Muscle layer of duodenum (tissue), 2 donors: ENCODE data around the gene C11orf68.
A peak's percentile ranks its signal among the peaks of the same experiment; 100 is the strongest.

Experiments
- H3K27ac ChIP-seq: one replicate; pipeline ENCODE4 v1.7.0; 2013; ENCODE audit warnings: mild to moderate bottlenecking, low read length
- H3K27me3 ChIP-seq: one replicate; pipeline ENCODE4 v1.7.0; 2013; ENCODE audit warnings: low read depth, mild to moderate bottlenecking, control low read depth, low read length
- H3K36me3 ChIP-seq, 2 donors: one replicate each; pipeline ENCODE4 v1.7.0; 2013; ENCODE audit warnings: low read length in 2 of 2, control low read depth in 1 of 2, mild to moderate bottlenecking in 1 of 2; ENCODE audit not compliant: insufficient read depth in 2 of 2, control insufficient read depth in 1 of 2
- H3K4me1 ChIP-seq, 2 donors: one replicate each; pipeline ENCODE4 v1.7.0; 2013; ENCODE audit warnings: low read length in 2 of 2, mild to moderate bottlenecking in 2 of 2, control low read depth in 1 of 2, moderate library complexity in 1 of 2; ENCODE audit not compliant: insufficient read depth in 2 of 2, control insufficient read depth in 1 of 2
- H3K4me3 ChIP-seq, 2 donors: one replicate each; pipeline ENCODE4 v1.7.0; 2013; ENCODE audit warnings: low read length in 2 of 2, low read depth in 1 of 2, mild to moderate bottlenecking in 1 of 2
- H3K9me3 ChIP-seq, 2 donors: one replicate each; pipeline ENCODE4 v1.7.0; 2013; ENCODE audit warnings: low read length in 2 of 2, control low read depth in 1 of 2, mild to moderate bottlenecking in 1 of 2; ENCODE audit not compliant: control insufficient read depth in 1 of 2
- donor health status: healthy.

The C11orf68 gene

GRCh38 chr11:65907878-65908277 lies 11.0 kb downstream of the C11orf68 start:
- Histone ChIP-seq H3K36me3 (no peaks in the 10 kb centered on the region), H3K4me1 (peaks cover 0 to 10% of the 10 kb centered on the region in 2 donors), H3K27me3 (no peaks in the 10 kb centered on the region), H3K9me3 (no peaks in the 10 kb centered on the region), H3K4me3 (no peak overlapping the region), H3K27ac (no peak overlapping the region)

GRCh38 chr11:65906602-65907001 lies 12.3 kb downstream of the C11orf68 start:
- no peaks in the 10 kb centered on the region for H3K27me3 ChIP-seq
- no peaks in the 10 kb centered on the region for H3K36me3 ChIP-seq
- no peak overlapping the region for H3K27ac ChIP-seq
- no peaks in the 10 kb centered on the region for H3K9me3 ChIP-seq
- peaks cover 0 to 3% of the 10 kb centered on the region in 2 donors for H3K4me1 ChIP-seq
- no peak overlapping the region for H3K4me3 ChIP-seq

DNA sequence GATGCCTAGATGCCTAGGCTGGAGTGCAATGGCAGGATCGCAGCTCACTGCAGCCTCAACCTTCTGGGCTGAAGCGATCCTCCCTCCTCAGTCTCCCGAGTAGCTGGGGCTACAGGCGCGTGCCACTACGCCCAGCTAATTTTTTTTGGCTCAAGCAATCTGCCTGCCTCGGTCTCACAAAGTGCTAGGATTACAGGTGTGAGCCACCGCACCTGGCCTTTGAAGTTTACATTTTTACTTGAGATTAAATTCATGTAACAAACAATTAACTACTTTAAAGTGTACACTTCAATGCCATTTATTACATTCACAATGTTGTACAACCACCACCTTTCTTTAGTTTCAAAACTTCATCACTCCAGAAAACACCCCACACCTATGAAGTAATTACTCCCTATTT lies 15.1 kb downstream of the C11orf68 start:
- H3K4me1 ChIP-seq: peaks cover 0 to 12% of the 10 kb centered on the region in 2 donors
- no peaks in the 10 kb centered on the region for H3K36me3 ChIP-seq
- no peaks in the 10 kb centered on the region for H3K9me3 ChIP-seq
- H3K27me3 ChIP-seq: no peaks in the 10 kb centered on the region
- H3K4me3 ChIP-seq: no peak overlapping the region
- no peak overlapping the region for H3K27ac ChIP-seq

- no peak overlapping the region for H3K4me3 ChIP-seq
- H3K27ac ChIP-seq: no peak overlapping the region
- no peaks in the 10 kb centered on the region for H3K27me3 ChIP-seq
Observed at GRCh38 chr11:65903068-65903481, 15.8 kb downstream of the C11orf68 start.

GRCh38 chr11:65900899-65901180 lies 18.0 kb downstream of the C11orf68 start:
- Histone ChIP-seq H3K4me1 (peaks cover 0 to 13% of the 10 kb centered on the region in 2 donors), H3K27ac (no peak overlapping the region), H3K27me3 (no peaks in the 10 kb centered on the region), H3K36me3 (no peaks in the 10 kb centered on the region), H3K9me3 (no peaks in the 10 kb centered on the region), H3K4me3 (peak overlapping the region; percentile 11 to 66)

More at GRCh38 chr11:65903068-65903481, 15.8 kb downstream of the C11orf68 start:
- Histone ChIP-seq H3K36me3 (no peaks in the 10 kb centered on the region), H3K4me1 (peaks cover 0 to 13% of the 10 kb centered on the region in 2 donors), H3K9me3 (no peaks in the 10 kb centered on the region)

DNA sequence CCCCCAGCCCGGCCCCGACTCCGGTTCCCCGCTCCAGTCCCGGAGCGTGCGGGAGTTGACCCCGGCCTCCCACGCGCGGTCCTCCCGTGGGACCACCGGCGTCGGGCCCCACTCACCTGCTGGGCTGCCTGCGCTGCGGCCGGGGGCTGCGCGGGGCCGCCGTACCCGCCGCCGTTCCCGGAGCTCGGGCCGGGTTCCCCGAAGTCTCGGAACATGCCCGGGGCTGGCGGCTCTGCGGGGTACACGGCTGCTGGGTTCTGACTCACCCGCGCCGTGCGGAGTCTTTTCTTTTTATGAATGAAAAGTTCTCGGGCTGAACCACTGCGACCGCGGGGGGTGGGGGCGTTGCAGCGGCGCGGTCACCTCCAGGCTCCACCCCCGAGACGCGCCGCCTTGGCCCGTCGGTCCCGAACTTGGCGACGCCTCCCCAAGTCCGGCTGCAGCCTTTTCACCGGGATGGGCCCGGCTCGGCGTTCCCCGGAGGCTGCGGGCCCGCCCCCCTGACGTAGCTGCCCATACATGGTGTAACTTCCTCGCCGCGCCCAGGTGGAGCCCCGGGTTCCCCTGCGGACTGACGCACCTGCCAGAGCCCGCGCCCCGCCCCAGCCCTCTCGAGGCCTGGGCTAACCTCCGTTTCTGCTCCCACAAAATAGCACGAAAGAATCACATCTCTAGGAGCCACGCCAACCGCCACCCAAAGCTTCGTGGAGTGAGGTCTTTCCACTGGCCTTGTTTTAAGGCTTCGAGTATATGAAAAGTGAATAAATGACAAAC lies 18.6 kb downstream of the C11orf68 start, which contains the start of gene FOSL1:
FOSL1 (minus strand) TSS at position 264 of the 774 bp plus-strand sequence; CDS start at position 215, 49 bp downstream.
- Histone ChIP-seq H3K9me3 (no peaks in the 10 kb centered on the region), H3K27ac (no peak within 1 kb of the TSS), H3K4me1 (peaks cover 0 to 13% of the 10 kb centered on the region in 2 donors), H3K27me3 (no peaks in the 10 kb centered on the region), H3K36me3 (no peaks in the 10 kb centered on the region), H3K4me3 (peak within 1 kb of the TSS; percentile 65 to 66)

GRCh38 chr11:65899356-65900124 lies 19.3 kb downstream of the C11orf68 start:
- H3K27ac ChIP-seq: no peak overlapping the region
- H3K36me3 ChIP-seq: no peaks in the 10 kb centered on the region
- H3K9me3 ChIP-seq: no peaks in the 10 kb centered on the region
- peaks cover 0 to 13% of the 10 kb centered on the region in 2 donors for H3K4me1 ChIP-seq
- peak overlapping the region; percentile 65 to 66 for H3K4me3 ChIP-seq
- H3K27me3 ChIP-seq: no peaks in the 10 kb centered on the region

DNA sequence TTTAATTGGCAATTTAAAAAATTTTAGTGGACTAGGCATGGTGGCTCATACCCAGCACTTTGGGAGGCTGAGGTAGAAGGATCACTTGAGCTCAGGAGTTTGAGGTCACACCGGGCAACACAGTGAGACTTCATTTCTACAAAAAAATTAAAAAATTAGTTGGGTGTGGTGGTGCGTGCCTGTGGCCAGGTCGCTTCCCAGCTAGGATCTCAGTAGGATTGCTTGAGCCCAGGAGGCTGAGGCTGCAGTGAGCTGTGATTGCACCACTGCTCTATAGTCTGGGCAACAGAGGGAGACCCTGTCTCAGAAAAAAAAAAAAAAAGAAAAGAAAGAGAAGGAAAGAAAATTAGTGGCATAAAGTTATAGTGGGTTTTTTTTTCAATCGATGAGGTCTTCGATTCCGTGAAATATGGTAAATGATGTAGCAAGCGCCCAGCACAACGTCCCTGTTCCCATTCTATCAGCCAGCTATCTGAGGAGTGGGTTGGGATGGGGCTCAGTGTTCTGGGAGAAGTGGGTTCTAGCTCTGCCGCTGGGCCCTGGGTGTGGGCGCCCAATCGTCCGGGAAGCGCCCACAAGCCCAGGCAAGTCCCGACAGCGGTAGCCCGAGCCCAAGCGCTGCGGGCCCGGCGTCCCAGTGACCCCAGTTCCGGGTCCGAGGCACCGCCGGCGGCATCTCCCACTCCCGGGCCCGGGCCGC lies 20.1 kb downstream of the C11orf68 start:
- Histone ChIP-seq H3K9me3 (no peaks in the 10 kb centered on the region), H3K4me1 (peaks cover 0 to 18% of the 10 kb centered on the region in 2 donors), H3K36me3 (no peaks in the 10 kb centered on the region), H3K4me3 (peak overlapping the region; percentile 65 to 66), H3K27ac (no peak overlapping the region), H3K27me3 (no peaks in the 10 kb centered on the region)

- Histone ChIP-seq H3K27me3 (no peaks in the 10 kb centered on the region), H3K36me3 (no peaks in the 10 kb centered on the region), H3K4me3 (no peak overlapping the region), H3K4me1 (peaks cover 2 to 34% of the 10 kb centered on the region in 2 donors), H3K9me3 (no peaks in the 10 kb centered on the region), H3K27ac (no peak overlapping the region)
Observed at GRCh38 chr11:65897020-65897471, 21.8 kb downstream of the C11orf68 start.

DNA sequence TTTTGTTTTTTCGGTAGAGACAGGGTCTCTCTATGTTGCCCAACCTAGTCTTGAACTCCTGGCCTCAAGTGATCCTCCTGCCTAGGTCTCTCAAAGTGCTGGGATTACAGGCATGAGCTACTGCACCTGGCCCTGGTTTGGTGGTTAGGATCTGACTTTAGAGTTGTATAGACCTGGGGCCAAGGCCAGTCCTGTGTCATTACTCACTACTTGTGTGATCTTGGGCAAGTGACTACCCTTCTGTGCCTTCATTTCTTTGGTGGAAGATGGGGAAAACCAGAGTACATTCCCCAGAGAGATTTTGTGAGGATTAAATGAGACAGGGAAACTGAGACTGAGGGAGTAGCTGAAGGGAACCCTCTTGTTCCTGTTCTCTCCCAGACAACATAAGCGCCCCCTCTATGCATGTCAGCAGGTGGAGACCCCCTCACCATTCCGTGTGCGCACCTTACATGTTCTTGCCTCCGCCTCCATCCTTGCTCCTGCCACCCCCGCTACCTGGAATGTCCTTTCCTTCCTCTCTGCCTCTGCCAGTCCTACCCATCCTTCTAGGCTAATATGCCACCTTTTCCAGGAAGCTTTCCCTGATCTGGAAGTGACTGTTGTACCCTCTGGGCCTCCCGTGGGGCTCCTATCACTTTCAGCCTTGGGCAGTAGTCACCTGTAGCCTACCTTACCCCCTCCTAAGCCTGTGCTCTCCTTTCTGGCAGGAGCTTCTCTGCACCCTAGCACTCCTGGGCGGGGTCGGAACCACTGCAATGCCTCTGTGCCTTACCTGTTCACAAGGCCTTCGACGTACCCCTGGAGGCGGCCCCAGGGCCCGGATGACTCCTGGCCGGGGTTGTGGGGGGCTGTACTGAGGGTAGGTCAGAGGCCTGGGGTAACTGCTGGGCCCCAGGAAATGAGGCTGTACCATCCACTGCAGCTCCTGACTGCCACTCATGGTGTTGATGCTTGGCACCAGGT lies 22.5 kb downstream of the C11orf68 start:
- Histone ChIP-seq H3K27me3 (no peaks in the 10 kb centered on the region), H3K9me3 (no peaks in the 10 kb centered on the region), H3K27ac (no peak overlapping the region), H3K4me1 (peaks cover 4 to 41% of the 10 kb centered on the region in 2 donors), H3K4me3 (no peak overlapping the region), H3K36me3 (no peaks in the 10 kb centered on the region)
